Aorta (tissue), 5 donors: ENCODE measurements around the gene PTPRN2. TPM values are rescaled to one million over a fixed set of nuclear protein-coding genes. Genes with fewer than 3 reads are reported as not detected.
"Not testable (repeated sequence)": the region's sequence is repeated elsewhere in the genome, so short reads cannot be mapped to it uniquely, and the experiment has no call there.

Experiments
- ATAC-seq: fragments of 200-7000 bp; cut with Tn5 transposase; one replicate; pipeline ENCODE4 v1.9.1; 2022; ENCODE audit warnings: moderate library complexity; ENCODE audit not compliant: low FRiP score
- DNase-seq, 2 donors: peaks; one replicate each; pipeline ENCODE4 v3.0.0-alpha.2; 2020
- H3K27ac ChIP-seq, 2 donors: one replicate each; pipeline ENCODE4 v1.5.1; 2013; ENCODE audit warnings: low read length in 2 of 2, mild to moderate bottlenecking in 2 of 2, moderate library complexity in 2 of 2, control low read depth in 1 of 2, inconsistent platforms in 1 of 2, low read depth in 1 of 2
- H3K27me3 ChIP-seq, 2 donors: one replicate each; pipeline ENCODE4 v1.6.1; 2013; ENCODE audit warnings: control low read depth in 1 of 2, low read length in 1 of 2, mild to moderate bottlenecking in 1 of 2, moderate library complexity in 1 of 2; ENCODE audit not compliant: insufficient read depth in 2 of 2, control insufficient read depth in 1 of 2
- H3K36me3 ChIP-seq, 2 donors: one replicate each; pipeline ENCODE4 v1.6.1; 2013; ENCODE audit warnings: control low read depth in 1 of 2, low read length in 1 of 2, mild to moderate bottlenecking in 1 of 2; ENCODE audit not compliant: insufficient read depth in 2 of 2, control insufficient read depth in 1 of 2
- H3K4me1 ChIP-seq, 2 donors: one replicate each; pipeline ENCODE4 v1.6.1; 2013; ENCODE audit warnings: low read length in 2 of 2, control low read depth in 1 of 2, mild to moderate bottlenecking in 1 of 2, moderate library complexity in 1 of 2; ENCODE audit not compliant: insufficient read depth in 2 of 2, control insufficient read depth in 1 of 2
- H3K4me3 ChIP-seq, 2 donors: one replicate each; pipeline ENCODE4 v1.5.1; 2013; ENCODE audit warnings: low read length in 2 of 2, control low read depth in 1 of 2, mild to moderate bottlenecking in 1 of 2
- H3K9me3 ChIP-seq: one replicate; pipeline ENCODE4 v1.6.1; 2013; ENCODE audit warnings: mild to moderate bottlenecking, low read length; ENCODE audit not compliant: control insufficient read depth
- WGBS, 2 donors: extraction: QIAGEN DNeasy Blood & Tissue Kit; methylation state at CpG; one replicate each; pipeline ENCODE4 v1.1.7; 2013; 5-methylcytosine and 5-hydroxymethylcytosine counted together
- intact Hi-C, 2 donors: fragments of 100-400 bp; cut with DNase I; formaldehyde crosslinking; loops; one replicate each; pipeline versions ENCODE4 v1.14.2 to v1.15.0; 2022
- microRNA-seq, 2 donors: library from miRNA; unstranded; fragments of <30 nt; microRNA quantifications; one replicate each; pipeline ENCODE4 v1.2.0, GENCODE V29; 2020
- polyA plus RNA-seq, 2 donors: library from polyadenylated mRNA; stranded (reverse); fragments of 200-250 nt; gene quantifications; one replicate each; pipeline ENCODE4 v1.2.3, GENCODE V29; 2013
- total RNA-seq, 2 donors: library from RNA; stranded (reverse); fragmentation: NEBNext Ultra II Directional; extraction: Animal tissue kit (Norgen Biotek cat#: 25700); gene quantifications; one replicate each; pipeline ENCODE4 v1.2.1, GENCODE V29; 2021
- donor health status: healthy with polysubstance abuse.
- donor health status: Bipolar disorder and iron deficiency.
- donor health status: DM: no; HTN: no; CAD: no.
- donor health status: DM: no; HTN: no; CAD: no.
- donor health status: DM: yes; HTN: yes; CAD: no.

The PTPRN2 gene
- total and polyA plus RNA-seq, 4 donors = 0.67 to 3.3 (median 1.4) TPM

DNA sequence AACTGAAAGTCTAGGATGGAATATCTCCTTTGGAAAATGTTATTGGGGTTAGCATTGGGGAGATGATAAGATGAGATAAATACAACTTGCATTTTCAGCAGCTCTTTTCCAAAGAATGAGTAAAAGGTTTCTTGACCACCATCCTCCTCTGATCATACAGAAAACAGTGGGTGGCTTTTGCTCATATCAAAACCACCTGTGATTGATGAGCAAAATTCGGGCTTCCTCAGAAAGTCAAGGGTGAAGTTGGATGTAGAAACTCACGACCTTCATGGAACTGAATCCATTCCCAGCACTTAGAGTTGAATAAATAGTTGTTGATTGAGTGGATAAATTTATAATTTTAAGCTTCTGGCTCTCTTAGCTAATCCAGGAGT is 1092.5 kb downstream of the PTPRN2 start:
- Histone ChIP-seq H3K27ac (no peak overlapping the region), H3K36me3 (no peaks in the 10 kb centered on the region), H3K27me3 (peaks cover 0 to 2% of the 10 kb centered on the region in 2 donors), H3K9me3 (no peaks in the 10 kb centered on the region), H3K4me1 (no peaks in the 10 kb centered on the region), H3K4me3 (no peak overlapping the region)
- ATAC-seq = no peak
- WGBS, 2 donors = 42 to 50% methylated on average over 2 of the region's 2 CpGs
- no peak for DNase-seq
- intact Hi-C loops = no loop called here

GRCh38 chr7:157494506-157495176 is 1093.0 kb downstream of the PTPRN2 start:
- intact Hi-C loops = no loop called here
- Histone ChIP-seq H3K4me3 (no peak overlapping the region), H3K36me3 (no peaks in the 10 kb centered on the region), H3K27me3 (peaks cover 0 to 2% of the 10 kb centered on the region in 2 donors), H3K4me1 (no peaks in the 10 kb centered on the region), H3K9me3 (no peaks in the 10 kb centered on the region), H3K27ac (no peak overlapping the region)
- WGBS, 2 donors = 60 to 66% methylated on average over 12 of the region's 12 CpGs
- peak in 1 of 2 donors; percentile 62 for DNase-seq
- no peak for ATAC-seq

GRCh38 chr7:157493776-157494175 is 1093.8 kb downstream of the PTPRN2 start:
- H3K4me3 ChIP-seq = no peak overlapping the region
- H3K27ac ChIP-seq = no peak overlapping the region
- H3K27me3 ChIP-seq = peaks cover 0 to 2% of the 10 kb centered on the region in 2 donors
- WGBS, 2 donors = 65 to 77% methylated on average over 4 of the region's 4 CpGs
- DNase-seq (peak in 1 of 2 donors; percentile 51), ATAC-seq (no peak)
- no peaks in the 10 kb centered on the region for H3K9me3 ChIP-seq
- intact Hi-C loops = no loop called here
- no peaks in the 10 kb centered on the region for H3K4me1 ChIP-seq
- H3K36me3 ChIP-seq = no peaks in the 10 kb centered on the region

DNA sequence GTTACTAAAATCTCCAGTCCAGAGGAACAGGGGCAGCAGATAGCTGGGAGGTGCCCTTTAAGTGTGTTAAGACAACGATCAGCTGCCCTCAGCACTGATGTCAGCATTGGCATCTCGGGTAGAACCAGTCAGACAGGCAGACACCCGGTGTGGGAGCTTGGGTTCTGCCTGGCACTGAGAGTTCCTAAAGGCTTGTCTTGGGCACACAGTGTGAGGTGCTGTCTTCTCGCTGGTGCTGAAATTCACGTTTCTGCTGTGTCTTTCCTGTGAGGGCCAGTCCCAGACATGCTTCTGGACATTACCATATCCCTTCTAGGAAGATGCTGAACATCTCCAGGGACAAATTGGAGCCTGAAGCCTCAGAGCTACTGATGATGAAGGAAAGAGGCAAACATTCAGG is 1094.6 kb downstream of the PTPRN2 start:
- Histone ChIP-seq H3K4me1 (no peaks in the 10 kb centered on the region), H3K4me3 (no peak overlapping the region), H3K9me3 (no peaks in the 10 kb centered on the region), H3K27ac (no peak overlapping the region), H3K36me3 (no peaks in the 10 kb centered on the region), H3K27me3 (peaks cover 0 to 2% of the 10 kb centered on the region in 2 donors)
- ATAC-seq = no peak
- intact Hi-C loops = no loop called here
- 43 to 52% methylated on average over 5 of the region's 5 CpGs for WGBS, 2 donors
- peak in 1 of 2 donors; percentile 34 for DNase-seq

GRCh38 chr7:157490465-157490912 is 1097.1 kb downstream of the PTPRN2 start:
- DNase-seq (peak in 1 of 2 donors; percentile 40), ATAC-seq (no peak)
- H3K27me3 ChIP-seq = peaks cover 0 to 2% of the 10 kb centered on the region in 2 donors
- H3K4me1 ChIP-seq = no peaks in the 10 kb centered on the region
- H3K9me3 ChIP-seq = no peaks in the 10 kb centered on the region
- no peak overlapping the region for H3K4me3 ChIP-seq
- intact Hi-C loops = no loop called here
- whole genome bisulfite sequencing, 2 donors = 79 to 81% methylated on average over 8 of the region's 8 CpGs
- no peaks in the 10 kb centered on the region for H3K36me3 ChIP-seq
- H3K27ac ChIP-seq = no peak overlapping the region

DNA sequence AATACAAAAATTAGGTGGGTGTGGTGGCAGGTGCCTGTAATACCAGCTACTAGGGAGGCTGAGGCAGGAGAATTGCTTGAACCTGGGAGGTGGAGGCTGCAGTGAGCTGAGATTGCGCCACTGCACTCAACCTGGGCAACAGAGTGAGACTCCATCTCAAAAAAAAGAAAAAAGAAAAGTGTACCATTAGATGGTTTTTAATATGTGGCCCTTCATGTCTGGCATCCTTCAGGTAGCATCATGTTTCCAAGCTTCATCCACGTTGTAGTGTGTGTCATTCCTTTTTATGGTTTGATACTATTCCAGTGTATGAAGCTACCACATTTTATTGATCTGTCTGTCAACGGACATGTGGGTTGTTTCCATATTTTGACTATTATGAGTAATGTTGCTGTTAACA is 1097.8 kb downstream of the PTPRN2 start:
- ATAC-seq, H3K4me1 ChIP-seq, H3K27ac ChIP-seq, DNase-seq, H3K4me3 ChIP-seq, H3K9me3 ChIP-seq, H3K36me3 ChIP-seq, intact Hi-C loops, H3K27me3 ChIP-seq: not testable (repeated sequence)
- WGBS, 2 donors = 83 to 85% methylated on average over 3 of the region's 3 CpGs

Small RNA genes lying within 50 kb of the gene (microRNA-seq; reads per million reads assigned to microRNA genes)
- gene MIR153-2 = 0 to 0.99 reads per million in 2 donors
- gene MIR5707 = 0 reads per million in 2 donors
- 0 reads per million in 2 donors for gene MIR595

Other genes with a start within 250 kb of the PTPRN2 start
- gene NCAPG2, start 117.0 kb upstream of the PTPRN2 start, total RNA-seq = 1 to 10 TPM; 6.6 to 9.2 TPM
- 1 to 10 TPM; 2.9 to 4.3 TPM for gene NCAPG2, start 117.0 kb upstream of the PTPRN2 start, polyA plus RNA-seq
- 100 to 1,000 TPM; 146 to 172 TPM for gene ESYT2, start 241.7 kb upstream of the PTPRN2 start, total RNA-seq
- gene ESYT2, start 241.7 kb upstream of the PTPRN2 start, polyA plus RNA-seq = 10 to 100 TPM; 30.6 to 69.1 TPM